Fibroblast of skin of right biceps (primary cell): Measurements from ENCODE around the gene SLF2.

Source experiments
- DNase-seq: peaks from one replicate; pipeline ENCODE4 v3.0.0-alpha.2; 2013

The SLF2 gene

GRCh38 chr10:100901051-100901450 lies 11.7 kb upstream of the SLF2 start:
- no peak for DNase-seq

GRCh38 chr10:100902622-100903021 lies 10.1 kb upstream of the SLF2 start:
- DNase-seq: no peak

GRCh38 chr10:100904917-100905316 lies 7.8 kb upstream of the SLF2 start:
- DNase-seq: no peak

GRCh38 chr10:100907175-100907574 lies 5.6 kb upstream of the SLF2 start:
- no peak for DNase-seq

- peak; percentile 20 for DNase-seq
These were observed 4.9 kb upstream of the SLF2 start for GRCh38 chr10:100907773-100908363.

- no peak for DNase-seq
These were observed 4.4 kb upstream of the SLF2 start for GRCh38 chr10:100908378-100908777.

- peak; percentile 35 for DNase-seq
These were observed 3.1 kb upstream of the SLF2 start for GRCh38 chr10:100909501-100910263.

- DNase-seq: no peak
These were observed 1.3 kb upstream of the SLF2 start for GRCh38 chr10:100911472-100911871.

- DNase-seq: no peak
These were observed 654 bp upstream of the SLF2 start for GRCh38 chr10:100912013-100912604.

GRCh38 chr10:100913470-100913865 lies 705 bp downstream of the SLF2 start:
- DNase-seq: no peak

GRCh38 chr10:100917071-100917470 lies 4.3 kb downstream of the SLF2 start:
- no peak for DNase-seq

- peak; percentile 18 for DNase-seq
These were observed 10.8 kb downstream of the SLF2 start for GRCh38 chr10:100923580-100923979.

- DNase-seq: no peak
These were observed 14.5 kb downstream of the SLF2 start for GRCh38 chr10:100927266-100927665.

GRCh38 chr10:100928039-100928438 lies 15.3 kb downstream of the SLF2 start:
- no peak for DNase-seq

GRCh38 chr10:100930368-100930767 lies 17.6 kb downstream of the SLF2 start:
- DNase-seq: no peak

GRCh38 chr10:100934084-100934659 lies 21.4 kb downstream of the SLF2 start:
- peak; percentile 12 for DNase-seq

GRCh38 chr10:100939763-100940344 lies 27.1 kb downstream of the SLF2 start:
- peak; percentile 64 for DNase-seq

- no peak for DNase-seq
These were observed 29.5 kb downstream of the SLF2 start for GRCh38 chr10:100942229-100942628.

- no peak for DNase-seq
These were observed 30.7 kb downstream of the SLF2 start for GRCh38 chr10:100943508-100943907.

GRCh38 chr10:100945754-100946153 lies 33.0 kb downstream of the SLF2 start:
- DNase-seq: no peak

GRCh38 chr10:100948916-100949315 lies 36.2 kb downstream of the SLF2 start:
- DNase-seq: no peak

GRCh38 chr10:100960251-100960650 lies 47.5 kb downstream of the SLF2 start:
- no peak for DNase-seq

GRCh38 chr10:100962351-100963080 lies 49.8 kb downstream of the SLF2 start:
- DNase-seq: no peak
